KMS-11 (cell line): ENCODE data around the gene CFDP1.

Source experiments
- H2AFZ ChIP-seq: fragments of 200-600 bp; sonication (generic); 2 replicates; pipeline ENCODE4 v1.6.1; 2016; ENCODE audit warnings: antibody characterized with exemption, mixed run types, low read depth
- H3K27ac ChIP-seq: fragments of 200-600 bp; sonication (generic); 2 replicates; pipeline ENCODE4 v1.6.1; 2016; ENCODE audit warnings: mild to moderate bottlenecking, mixed run types
- H3K27me3 ChIP-seq: fragments of 200-600 bp; sonication (generic); 2 replicates; pipeline ENCODE4 v1.6.1; 2017; ENCODE audit warnings: mild to moderate bottlenecking, low read depth, mixed run types, moderate library complexity; ENCODE audit not compliant: insufficient read depth
- H3K36me3 ChIP-seq: fragments of 200-600 bp; sonication (generic); 2 replicates; pipeline ENCODE4 v1.6.1; 2017; ENCODE audit warnings: mild to moderate bottlenecking, mixed run types; ENCODE audit not compliant: insufficient read depth
- H3K4me1 ChIP-seq: fragments of 200-600 bp; sonication (generic); 2 replicates; pipeline ENCODE4 v1.6.1; 2016; ENCODE audit warnings: mild to moderate bottlenecking, low read depth, mixed run types; ENCODE audit not compliant: poor library complexity, severe bottlenecking
- H3K4me2 ChIP-seq: fragments of 200-600 bp; sonication (generic); 2 replicates; pipeline ENCODE4 v1.7.0; 2016; ENCODE audit warnings: mild to moderate bottlenecking, mixed run types
- H3K4me3 ChIP-seq: fragments of 200-600 bp; sonication (generic); IDR thresholded peaks from 2 replicates; pipeline ENCODE4 v1.6.1; 2017; ENCODE audit warnings: low read depth, low read length, mixed read lengths; ENCODE audit not compliant: insufficient read depth
- H3K79me2 ChIP-seq: fragments of 200-600 bp; sonication (generic); 2 replicates; pipeline ENCODE4 v1.6.1; 2016; ENCODE audit warnings: low read depth, mixed run types; ENCODE audit not compliant: insufficient read depth
- H3K9ac ChIP-seq: fragments of 200-600 bp; sonication (generic); 2 replicates; pipeline ENCODE4 v1.6.1; 2016; ENCODE audit warnings: mild to moderate bottlenecking, mixed run types
- H4K20me1 ChIP-seq: fragments of 200-600 bp; sonication (generic); 2 replicates; pipeline ENCODE4 v1.6.1; 2016; ENCODE audit warnings: mild to moderate bottlenecking, mixed run types; ENCODE audit not compliant: insufficient read depth
- TF ChIP-seq, protein P1 (sequence below): fragments of 200-600 bp; sonication (generic); conservative IDR thresholded peaks from 2 replicates; pipeline ENCODE4 v1.6.1; 2017; ENCODE audit warnings: low read depth, mild to moderate bottlenecking, antibody characterized with exemption, low read length, moderate library complexity, mixed read lengths

CFDP1 gene

DNA sequence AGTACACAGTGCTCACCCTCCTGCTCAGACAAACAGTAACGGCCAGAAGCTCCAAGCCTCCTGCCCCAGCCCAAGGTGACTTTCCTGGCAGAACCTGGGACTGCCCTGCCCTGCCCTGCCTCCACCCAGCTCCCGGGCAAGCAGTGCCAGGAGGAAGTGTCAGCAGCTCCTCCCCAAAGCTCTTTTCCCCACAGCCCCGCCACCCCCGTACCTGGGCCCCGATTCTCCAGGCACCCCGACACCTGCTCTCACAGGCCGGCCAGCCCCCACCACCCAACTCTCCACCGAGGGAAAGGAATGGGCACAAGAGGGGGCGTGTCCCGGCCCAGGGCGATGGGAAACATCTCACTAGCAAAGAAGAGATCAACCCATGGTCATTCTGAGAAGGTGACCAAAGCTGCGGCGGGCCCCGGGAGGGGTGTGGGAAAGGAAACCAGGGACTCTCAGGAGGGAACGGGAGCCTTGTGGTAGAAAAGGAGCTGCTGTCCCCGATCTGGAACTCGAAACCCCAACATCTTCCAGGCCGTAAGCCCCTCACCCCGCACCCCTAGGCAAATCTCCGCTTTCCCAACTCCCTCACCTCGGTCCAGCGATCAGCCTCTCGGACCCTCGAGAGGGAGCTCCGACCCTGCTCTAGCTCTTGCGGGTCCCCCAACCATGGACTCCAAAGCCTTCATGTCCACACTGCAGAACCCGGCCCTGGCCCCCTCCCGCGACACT, 183.1 kb downstream of the CFDP1 start:
- Histone ChIP-seq H3K4me1 (peaks cover under 1% of the 10 kb centered on the region), H3K4me2 (no peak overlapping the region), H2AFZ (no peak overlapping the region), H3K36me3 (no peaks in the 10 kb centered on the region), H3K27ac (no peak overlapping the region), H4K20me1 (no peaks in the 10 kb centered on the region), H3K79me2 (no peaks in the 10 kb centered on the region), H3K9ac (no peak overlapping the region), H3K27me3 (no peaks in the 10 kb centered on the region), H3K4me3 (no peak overlapping the region)
- TF ChIP-seq, protein P1, sequence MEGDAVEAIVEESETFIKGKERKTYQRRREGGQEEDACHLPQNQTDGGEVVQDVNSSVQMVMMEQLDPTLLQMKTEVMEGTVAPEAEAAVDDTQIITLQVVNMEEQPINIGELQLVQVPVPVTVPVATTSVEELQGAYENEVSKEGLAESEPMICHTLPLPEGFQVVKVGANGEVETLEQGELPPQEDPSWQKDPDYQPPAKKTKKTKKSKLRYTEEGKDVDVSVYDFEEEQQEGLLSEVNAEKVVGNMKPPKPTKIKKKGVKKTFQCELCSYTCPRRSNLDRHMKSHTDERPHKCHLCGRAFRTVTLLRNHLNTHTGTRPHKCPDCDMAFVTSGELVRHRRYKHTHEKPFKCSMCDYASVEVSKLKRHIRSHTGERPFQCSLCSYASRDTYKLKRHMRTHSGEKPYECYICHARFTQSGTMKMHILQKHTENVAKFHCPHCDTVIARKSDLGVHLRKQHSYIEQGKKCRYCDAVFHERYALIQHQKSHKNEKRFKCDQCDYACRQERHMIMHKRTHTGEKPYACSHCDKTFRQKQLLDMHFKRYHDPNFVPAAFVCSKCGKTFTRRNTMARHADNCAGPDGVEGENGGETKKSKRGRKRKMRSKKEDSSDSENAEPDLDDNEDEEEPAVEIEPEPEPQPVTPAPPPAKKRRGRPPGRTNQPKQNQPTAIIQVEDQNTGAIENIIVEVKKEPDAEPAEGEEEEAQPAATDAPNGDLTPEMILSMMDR = no peak

DNA sequence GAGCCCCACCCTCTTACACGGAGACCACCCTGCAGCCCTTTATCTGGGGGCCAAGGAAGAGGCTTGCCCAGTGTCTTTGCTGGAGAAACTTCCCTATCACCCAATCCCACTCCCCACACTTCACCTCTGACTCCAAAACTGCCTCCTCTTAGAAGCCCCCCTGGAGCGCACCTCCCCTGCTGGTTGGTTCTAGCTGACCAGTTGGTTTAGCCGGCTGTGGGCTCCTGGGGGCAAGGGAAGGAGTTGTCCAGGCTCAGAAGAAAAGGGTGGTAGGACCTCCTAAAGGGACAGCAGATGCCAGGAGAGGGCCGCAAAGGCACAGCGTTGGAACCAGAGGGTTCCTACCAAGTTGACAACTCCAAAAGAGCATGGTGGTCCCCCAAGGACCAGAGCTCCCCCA, 183.9 kb downstream of the CFDP1 start:
- H3K9ac ChIP-seq = no peak overlapping the region
- no peaks in the 10 kb centered on the region for H3K36me3 ChIP-seq
- no peak overlapping the region for H3K4me3 ChIP-seq
- no peak overlapping the region for H3K4me2 ChIP-seq
- no peak overlapping the region for H2AFZ ChIP-seq
- no peak overlapping the region for H3K27ac ChIP-seq
- no peaks in the 10 kb centered on the region for H4K20me1 ChIP-seq
- H3K27me3 ChIP-seq = no peaks in the 10 kb centered on the region
- peaks cover 7% of the 10 kb centered on the region for H3K4me1 ChIP-seq
- H3K79me2 ChIP-seq = no peaks in the 10 kb centered on the region
- TF ChIP-seq, protein P1 = no peak

DNA sequence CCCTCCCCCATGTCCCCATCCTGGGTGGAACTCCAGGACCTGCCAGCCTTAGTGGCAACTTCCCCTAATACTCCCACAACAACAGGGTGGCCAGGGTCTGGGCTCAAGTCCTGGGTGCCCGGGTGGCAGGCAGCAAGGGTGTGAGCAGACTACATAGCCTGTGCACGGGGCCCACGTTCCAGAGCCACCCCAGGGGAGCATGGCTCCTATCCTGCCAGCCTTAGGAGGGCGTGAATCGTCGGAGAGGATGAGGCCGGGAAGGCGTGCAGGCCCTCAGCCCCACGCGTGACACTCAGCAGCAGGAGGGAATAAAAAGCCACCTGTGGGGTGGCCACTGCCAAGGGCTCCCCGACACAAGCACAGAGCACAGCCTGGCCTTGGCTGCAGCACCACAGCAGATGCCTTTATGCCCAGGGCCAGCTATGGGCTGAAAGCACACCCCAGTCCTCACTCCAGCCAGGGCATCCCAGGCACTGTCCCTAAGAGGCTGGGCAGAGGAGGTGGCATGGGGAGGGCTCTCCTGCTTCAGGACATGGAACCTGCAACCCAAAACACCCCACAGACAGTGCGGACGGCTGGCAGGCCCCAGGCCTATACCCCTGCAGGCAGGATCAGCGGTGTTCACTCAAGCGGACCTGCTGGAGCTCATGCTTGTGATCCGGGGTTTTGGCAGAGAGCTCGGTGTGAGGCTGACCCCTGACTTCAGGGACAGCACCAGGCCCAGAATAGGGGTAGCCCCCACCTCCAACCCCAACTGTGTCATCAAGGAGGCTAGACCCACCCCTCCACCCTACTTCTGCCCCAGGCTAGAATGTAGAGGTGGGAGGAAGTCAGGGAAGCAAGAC, 184.5 kb downstream of the CFDP1 start:
- H2AFZ ChIP-seq = no peak overlapping the region
- no peaks in the 10 kb centered on the region for H3K36me3 ChIP-seq
- no peaks in the 10 kb centered on the region for H3K27me3 ChIP-seq
- peaks cover 7% of the 10 kb centered on the region for H3K4me1 ChIP-seq
- H3K79me2 ChIP-seq = no peaks in the 10 kb centered on the region
- no peak overlapping the region for H3K9ac ChIP-seq
- H3K4me2 ChIP-seq = no peak overlapping the region
- H4K20me1 ChIP-seq = no peaks in the 10 kb centered on the region
- TF ChIP-seq, protein P1 = no peak
- no peak overlapping the region for H3K4me3 ChIP-seq
- H3K27ac ChIP-seq = no peak overlapping the region

DNA sequence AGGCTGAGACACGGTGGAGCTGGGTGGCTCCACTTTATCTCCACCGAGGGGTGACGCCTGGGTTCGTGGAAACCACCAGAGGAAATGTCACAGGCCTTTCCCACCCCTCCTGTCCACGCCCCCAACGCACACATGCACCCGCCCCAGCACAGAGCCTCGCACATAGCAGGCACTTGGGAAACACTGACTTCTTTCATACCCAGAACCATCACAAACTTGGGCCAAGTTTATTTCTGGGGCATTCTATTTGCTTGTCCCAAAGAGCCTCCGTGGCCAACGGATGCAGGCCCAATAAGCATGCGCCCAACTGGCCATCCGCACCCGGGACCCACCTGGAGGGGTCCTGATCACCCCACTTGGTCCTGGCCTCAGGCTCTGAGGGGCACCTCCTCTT, 185.2 kb downstream of the CFDP1 start:
- no peak overlapping the region for H2AFZ ChIP-seq
- no peaks in the 10 kb centered on the region for H4K20me1 ChIP-seq
- TF ChIP-seq, protein P1 = no peak
- H3K4me1 ChIP-seq = peaks cover 7% of the 10 kb centered on the region
- H3K27ac ChIP-seq = no peak overlapping the region
- no peaks in the 10 kb centered on the region for H3K27me3 ChIP-seq
- no peak overlapping the region for H3K4me2 ChIP-seq
- no peaks in the 10 kb centered on the region for H3K36me3 ChIP-seq
- H3K9ac ChIP-seq = no peak overlapping the region
- H3K4me3 ChIP-seq = no peak overlapping the region
- no peaks in the 10 kb centered on the region for H3K79me2 ChIP-seq
